Ishikawa (cell line): ENCODE results near the gene GPRC6A.

Experiments
- CEBPB ChIP-seq: IDR thresholded peaks from 2 replicates; pipeline ENCODE4 v1.6.1; 2012
- CREB1 ChIP-seq: IDR thresholded peaks from 2 replicates; pipeline ENCODE4 v1.6.1; 2012; ENCODE audit warnings: low read depth
- EGR1 ChIP-seq: IDR thresholded peaks from 2 replicates; pipeline ENCODE4 v1.6.1; 2012
- EP300 ChIP-seq: IDR thresholded peaks from 2 replicates; pipeline ENCODE4 v1.6.1; 2012; ENCODE audit warnings: borderline replicate concordance
- FOXM1 ChIP-seq: IDR thresholded peaks from 2 replicates; pipeline ENCODE4 v1.6.1; 2012; ENCODE audit warnings: low read depth, borderline replicate concordance
- NFIC ChIP-seq: IDR thresholded peaks from 2 replicates; pipeline ENCODE4 v1.6.1; 2012
- RAD21 ChIP-seq: IDR thresholded peaks from 2 replicates; pipeline ENCODE4 v1.6.1; 2012; ENCODE audit warnings: low read depth
- TAF1 ChIP-seq: IDR thresholded peaks from 2 replicates; pipeline ENCODE4 v1.6.1; 2012; ENCODE audit warnings: low read depth, mild to moderate bottlenecking
- TCF12 ChIP-seq: IDR thresholded peaks from 2 replicates; pipeline ENCODE4 v1.6.1; 2012; ENCODE audit warnings: low read depth
- TEAD4 ChIP-seq: IDR thresholded peaks from 2 replicates; pipeline ENCODE4 v1.6.1; 2012
- YY1 ChIP-seq: IDR thresholded peaks from 2 replicates; pipeline ENCODE4 v1.6.1; 2012; ENCODE audit warnings: low read depth
- ZBTB7A ChIP-seq: IDR thresholded peaks from 2 replicates; pipeline ENCODE4 v1.6.1; 2012; ENCODE audit warnings: low read depth
- TF ChIP-seq, protein P1 (sequence below): IDR thresholded peaks from 2 replicates; pipeline ENCODE4 v1.6.1; 2012; ENCODE audit warnings: low read depth, mild to moderate bottlenecking
- TF ChIP-seq, protein P2 (sequence below): IDR thresholded peaks from 2 replicates; pipeline ENCODE4 v1.6.1; 2012
- TF ChIP-seq, protein P3 (sequence below): IDR thresholded peaks from 2 replicates; pipeline ENCODE4 v1.6.1; 2012

The GPRC6A gene

DNA sequence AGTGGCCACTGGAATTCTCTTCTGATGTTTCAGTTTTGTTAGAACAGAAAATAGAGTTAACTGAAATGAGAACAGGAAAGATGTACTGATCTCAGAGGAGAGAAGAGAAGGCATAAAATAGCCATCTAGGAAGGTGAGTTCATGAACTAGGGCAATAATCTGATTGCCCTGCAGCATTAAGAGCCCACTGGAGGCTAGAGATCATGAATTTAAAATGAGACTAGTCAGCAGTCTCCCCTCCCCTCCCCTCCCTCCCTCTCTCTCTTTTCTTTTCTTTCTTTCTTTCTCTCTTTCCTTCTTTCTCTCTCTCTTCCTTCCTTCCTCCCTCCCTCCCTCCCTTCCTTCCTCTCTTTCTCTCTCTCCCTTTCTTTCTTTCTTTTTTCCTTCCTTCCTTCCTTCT, 28.9 kb downstream of the GPRC6A start:
- TF ChIP-seq EP300 = no peak
- TF ChIP-seq FOXM1 = no peak
- TF ChIP-seq, protein P1, sequence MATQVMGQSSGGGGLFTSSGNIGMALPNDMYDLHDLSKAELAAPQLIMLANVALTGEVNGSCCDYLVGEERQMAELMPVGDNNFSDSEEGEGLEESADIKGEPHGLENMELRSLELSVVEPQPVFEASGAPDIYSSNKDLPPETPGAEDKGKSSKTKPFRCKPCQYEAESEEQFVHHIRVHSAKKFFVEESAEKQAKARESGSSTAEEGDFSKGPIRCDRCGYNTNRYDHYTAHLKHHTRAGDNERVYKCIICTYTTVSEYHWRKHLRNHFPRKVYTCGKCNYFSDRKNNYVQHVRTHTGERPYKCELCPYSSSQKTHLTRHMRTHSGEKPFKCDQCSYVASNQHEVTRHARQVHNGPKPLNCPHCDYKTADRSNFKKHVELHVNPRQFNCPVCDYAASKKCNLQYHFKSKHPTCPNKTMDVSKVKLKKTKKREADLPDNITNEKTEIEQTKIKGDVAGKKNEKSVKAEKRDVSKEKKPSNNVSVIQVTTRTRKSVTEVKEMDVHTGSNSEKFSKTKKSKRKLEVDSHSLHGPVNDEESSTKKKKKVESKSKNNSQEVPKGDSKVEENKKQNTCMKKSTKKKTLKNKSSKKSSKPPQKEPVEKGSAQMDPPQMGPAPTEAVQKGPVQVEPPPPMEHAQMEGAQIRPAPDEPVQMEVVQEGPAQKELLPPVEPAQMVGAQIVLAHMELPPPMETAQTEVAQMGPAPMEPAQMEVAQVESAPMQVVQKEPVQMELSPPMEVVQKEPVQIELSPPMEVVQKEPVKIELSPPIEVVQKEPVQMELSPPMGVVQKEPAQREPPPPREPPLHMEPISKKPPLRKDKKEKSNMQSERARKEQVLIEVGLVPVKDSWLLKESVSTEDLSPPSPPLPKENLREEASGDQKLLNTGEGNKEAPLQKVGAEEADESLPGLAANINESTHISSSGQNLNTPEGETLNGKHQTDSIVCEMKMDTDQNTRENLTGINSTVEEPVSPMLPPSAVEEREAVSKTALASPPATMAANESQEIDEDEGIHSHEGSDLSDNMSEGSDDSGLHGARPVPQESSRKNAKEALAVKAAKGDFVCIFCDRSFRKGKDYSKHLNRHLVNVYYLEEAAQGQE = no peak
- TF ChIP-seq, protein P2, sequence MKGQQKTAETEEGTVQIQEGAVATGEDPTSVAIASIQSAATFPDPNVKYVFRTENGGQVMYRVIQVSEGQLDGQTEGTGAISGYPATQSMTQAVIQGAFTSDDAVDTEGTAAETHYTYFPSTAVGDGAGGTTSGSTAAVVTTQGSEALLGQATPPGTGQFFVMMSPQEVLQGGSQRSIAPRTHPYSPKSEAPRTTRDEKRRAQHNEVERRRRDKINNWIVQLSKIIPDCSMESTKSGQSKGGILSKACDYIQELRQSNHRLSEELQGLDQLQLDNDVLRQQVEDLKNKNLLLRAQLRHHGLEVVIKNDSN = no peak
- TF ChIP-seq YY1 = no peak

DNA sequence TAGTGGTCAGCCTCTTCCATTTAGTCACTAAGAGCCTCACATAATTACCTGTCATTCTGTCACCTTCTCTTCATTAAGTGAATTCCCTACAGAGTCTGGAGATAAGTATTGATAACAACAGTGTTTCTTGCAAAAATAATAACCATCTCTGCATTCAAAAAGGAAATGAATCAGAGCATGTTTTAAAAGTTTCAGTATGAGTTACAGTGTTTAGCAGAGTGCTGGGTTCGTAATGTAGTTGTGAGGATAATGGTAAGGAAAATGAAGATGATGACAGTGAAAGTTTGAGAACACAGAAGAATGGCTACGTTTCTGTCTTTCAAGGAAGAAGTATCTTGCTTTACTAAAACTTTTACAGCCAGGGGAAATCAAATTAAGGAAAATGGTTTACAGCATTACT, 31.3 kb downstream of the GPRC6A start:
- TF ChIP-seq TCF12 (no peak), EP300 (no peak), ZBTB7A (no peak), RAD21 (no peak), CREB1 (no peak), CEBPB (no peak), EGR1 (no peak), TEAD4 (no peak), YY1 (no peak), TAF1 (no peak), NFIC (no peak), FOXM1 (no peak)
- TF ChIP-seq, protein P3, sequence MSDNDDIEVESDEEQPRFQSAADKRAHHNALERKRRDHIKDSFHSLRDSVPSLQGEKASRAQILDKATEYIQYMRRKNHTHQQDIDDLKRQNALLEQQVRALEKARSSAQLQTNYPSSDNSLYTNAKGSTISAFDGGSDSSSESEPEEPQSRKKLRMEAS = no peak
- TF ChIP-seq, protein P2 = no peak
- TF ChIP-seq, protein P1 = no peak

DNA sequence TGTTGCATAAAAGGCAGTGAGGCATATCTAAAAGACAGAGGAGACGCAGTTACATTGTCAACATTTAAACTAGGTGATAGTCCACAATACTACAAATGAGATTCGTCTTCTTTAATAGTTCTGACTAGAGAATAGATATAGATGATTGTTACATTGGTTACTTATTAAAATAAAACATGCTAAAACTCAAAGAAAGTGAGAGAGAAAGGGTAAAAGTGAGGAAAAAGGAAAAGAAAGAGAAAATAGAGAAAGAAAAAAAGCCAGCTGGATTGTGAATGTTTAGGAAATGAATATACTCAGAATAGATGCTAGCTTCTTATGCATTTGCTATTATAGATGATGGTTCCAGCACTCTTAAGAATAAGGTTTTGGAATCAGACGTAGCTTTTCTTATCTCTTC, 35.7 kb downstream of the GPRC6A start:
- no peak for TF ChIP-seq TCF12
- TF ChIP-seq CREB1 = no peak
- TF ChIP-seq, protein P1 = no peak
- TF ChIP-seq NFIC = no peak
- no peak for TF ChIP-seq CEBPB
- no peak for TF ChIP-seq RAD21
- TF ChIP-seq EP300 = no peak
- TF ChIP-seq, protein P3 = no peak
- no peak for TF ChIP-seq ZBTB7A
- TF ChIP-seq EGR1 = no peak
- TF ChIP-seq, protein P2 = no peak
- no peak for TF ChIP-seq YY1
- no peak for TF ChIP-seq FOXM1
- no peak for TF ChIP-seq TAF1
- TF ChIP-seq TEAD4 = no peak

DNA sequence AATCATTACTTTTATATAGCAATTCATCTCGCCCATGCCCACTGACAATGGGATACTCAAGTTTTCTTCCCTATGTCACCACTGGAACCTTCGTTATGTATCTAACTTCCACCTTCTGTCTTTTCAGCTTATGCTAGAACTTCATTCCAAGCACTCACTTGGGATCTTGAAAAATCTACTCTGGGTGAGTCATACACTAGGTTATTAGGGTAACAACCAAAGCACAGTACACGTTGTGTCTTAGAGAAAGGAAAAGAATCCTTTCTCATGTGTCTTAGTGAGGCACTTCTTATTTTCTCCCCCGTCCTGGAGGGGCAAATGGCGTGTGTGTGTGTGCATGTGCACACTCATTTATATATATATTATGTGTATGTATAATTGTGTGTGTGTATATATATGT, 45.0 kb downstream of the GPRC6A start:
- TF ChIP-seq YY1 (no peak), FOXM1 (no peak)
